DOHH2 (cell line): ENCODE measurements around the gene ABHD17C.

Experiments
- EZH2phosphoT487 ChIP-seq: fragments of 200-600 bp; sonication (generic); IDR thresholded peaks from 2 replicates; pipeline ENCODE4 v1.6.1; 2017; ENCODE audit warnings: borderline replicate concordance, mild to moderate bottlenecking, antibody characterized with exemption, low read length, moderate library complexity, mixed read lengths
- TF ChIP-seq, protein P1 (sequence below): fragments of 200-600 bp; sonication (generic); IDR thresholded peaks from one replicate; pipeline ENCODE4 v1.5.1; 2014; ENCODE audit warnings: antibody characterized with exemption, mild to moderate bottlenecking, low read depth, low read length; ENCODE audit not compliant: poor library complexity, severe bottlenecking

DNA sequence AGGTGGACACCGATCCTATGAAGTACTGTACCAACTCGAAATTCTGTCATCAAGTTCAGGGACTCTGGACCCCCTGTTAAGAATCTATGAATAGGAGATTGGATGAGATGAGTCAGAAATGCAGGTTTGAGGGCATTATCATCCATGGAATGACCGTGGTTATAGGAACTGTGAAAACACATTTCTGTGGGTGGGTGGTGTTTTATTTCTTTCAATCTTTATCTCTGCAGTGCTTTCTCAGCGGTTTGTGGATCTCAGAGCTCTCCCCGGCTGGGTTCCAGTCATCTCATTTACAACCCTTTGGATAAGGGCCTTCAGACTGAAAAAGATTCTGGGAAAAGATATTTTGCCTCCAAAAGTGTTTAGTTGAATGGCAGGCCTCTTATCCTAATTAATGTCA, 5.4 kb upstream of the ABHD17C start:
- TF ChIP-seq, protein P1, sequence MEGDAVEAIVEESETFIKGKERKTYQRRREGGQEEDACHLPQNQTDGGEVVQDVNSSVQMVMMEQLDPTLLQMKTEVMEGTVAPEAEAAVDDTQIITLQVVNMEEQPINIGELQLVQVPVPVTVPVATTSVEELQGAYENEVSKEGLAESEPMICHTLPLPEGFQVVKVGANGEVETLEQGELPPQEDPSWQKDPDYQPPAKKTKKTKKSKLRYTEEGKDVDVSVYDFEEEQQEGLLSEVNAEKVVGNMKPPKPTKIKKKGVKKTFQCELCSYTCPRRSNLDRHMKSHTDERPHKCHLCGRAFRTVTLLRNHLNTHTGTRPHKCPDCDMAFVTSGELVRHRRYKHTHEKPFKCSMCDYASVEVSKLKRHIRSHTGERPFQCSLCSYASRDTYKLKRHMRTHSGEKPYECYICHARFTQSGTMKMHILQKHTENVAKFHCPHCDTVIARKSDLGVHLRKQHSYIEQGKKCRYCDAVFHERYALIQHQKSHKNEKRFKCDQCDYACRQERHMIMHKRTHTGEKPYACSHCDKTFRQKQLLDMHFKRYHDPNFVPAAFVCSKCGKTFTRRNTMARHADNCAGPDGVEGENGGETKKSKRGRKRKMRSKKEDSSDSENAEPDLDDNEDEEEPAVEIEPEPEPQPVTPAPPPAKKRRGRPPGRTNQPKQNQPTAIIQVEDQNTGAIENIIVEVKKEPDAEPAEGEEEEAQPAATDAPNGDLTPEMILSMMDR: no peak
- TF ChIP-seq EZH2phosphoT487: no peak
